ENCODE measurements around the gene FBXO11.

- TF ChIP-seq TAF1 (IDR thresholded peaks at IDR 0.05; ENCODE audit: borderline replicate concordance, insufficient read depth, low read length) (no peak), SIN3A (IDR thresholded peaks at IDR 0.05; ENCODE audit: borderline replicate concordance, insufficient read depth, low read length) (no peak), POLR2AphosphoS5 (IDR thresholded peaks at IDR 0.05; ENCODE audit: low read depth, low read length) (no peak)
Observed at GRCh38 chr2:47891369-47892337, 14.6 kb downstream of the FBXO11 start.
